CD4-positive, alpha-beta T cell (primary cell): ENCODE measurements around the gene GPR156. TPM values are rescaled to one million over a fixed set of nuclear protein-coding genes. Genes with fewer than 3 reads are reported as not detected.

Source experiments
- ATAC-seq: fragments of 200-7000 bp; cut with Tn5 transposase; one replicate; pipeline ENCODE4 v1.10.0; 2022; ENCODE audit warnings: mild to moderate bottlenecking; ENCODE audit not compliant: poor library complexity
- CTCF ChIA-PET: fragments of 350-600 bp; sonication (Branson Sonifier 250); formaldehyde crosslinking; loops from one replicate; lab custom pipeline; 2021; ENCODE audit warnings: antibody characterized with exemption, inconsistent platforms; lab: Charles Lee
- POLR2A ChIA-PET: fragments of 350-600 bp; sonication (Branson Sonifier 250); formaldehyde crosslinking; loops from one replicate; lab custom pipeline; 2021; ENCODE audit warnings: antibody characterized with exemption, inconsistent platforms; lab: Charles Lee
- DNase-seq, 14 experiments: peaks; one replicate each; pipeline ENCODE4 v3.0.0-alpha.2; 2013 to 2020; ENCODE audit warnings: mixed read lengths in 2 of 14
- H3K27ac ChIP-seq, 2 donors: one replicate each; pipeline versions ENCODE4 v1.5.1 to v1.7.0; 2013; ENCODE audit warnings: low read length in 2 of 2, low read depth in 1 of 2, mild to moderate bottlenecking in 1 of 2
- H3K27me3 ChIP-seq, 2 experiments: 1 replicate in 1 of 2; 2 replicates in 1 of 2; pipeline versions ENCODE4 v1.6.1 to v1.7.0; 2013; ENCODE audit warnings: low read length in 2 of 2, control low read depth in 1 of 2, mild to moderate bottlenecking in 1 of 2, moderate library complexity in 1 of 2; ENCODE audit not compliant: insufficient read depth in 2 of 2, control insufficient read depth in 1 of 2
- H3K36me3 ChIP-seq: one replicate; pipeline ENCODE4 v1.6.1; 2013; ENCODE audit warnings: low read length, control low read depth; ENCODE audit not compliant: insufficient read depth
- H3K4me1 ChIP-seq: one replicate; pipeline ENCODE4 v1.6.1; 2013; ENCODE audit warnings: low read length, control low read depth; ENCODE audit not compliant: insufficient read depth
- H3K4me3 ChIP-seq: one replicate; pipeline ENCODE4 v1.5.1; 2013; ENCODE audit warnings: mild to moderate bottlenecking, low read length, moderate library complexity
- H3K9me3 ChIP-seq, 2 experiments: 1 replicate in 1 of 2; 2 replicates in 1 of 2; pipeline versions ENCODE4 v1.6.1 to v1.7.0; 2013; ENCODE audit warnings: low read length in 2 of 2, mild to moderate bottlenecking in 2 of 2, control low read depth in 1 of 2, moderate library complexity in 1 of 2; ENCODE audit not compliant: control insufficient read depth in 1 of 2, insufficient read depth in 1 of 2
- H3K27ac Mint-ChIP-seq: one replicate; pipeline ENCODE4 v1.8.0; 2020; ENCODE audit warnings: mixed read lengths
- H3K27me3 Mint-ChIP-seq: one replicate; pipeline ENCODE4 v1.8.0; 2021; ENCODE audit warnings: mixed read lengths
- H3K36me3 Mint-ChIP-seq: one replicate; pipeline ENCODE4 v1.8.0; 2021; ENCODE audit warnings: low read depth, mixed read lengths
- H3K4me1 Mint-ChIP-seq: one replicate; pipeline ENCODE4 v1.8.0; 2021; ENCODE audit warnings: low read depth, mixed read lengths
- H3K4me3 Mint-ChIP-seq: one replicate; pipeline ENCODE4 v1.8.0; 2020; ENCODE audit warnings: mild to moderate bottlenecking, mixed read lengths
- H3K9me3 Mint-ChIP-seq: one replicate; pipeline ENCODE4 v1.8.0; 2020; ENCODE audit warnings: mixed read lengths
- CTCF ChIP-seq: fragments of 200-600 bp; IDR thresholded peaks from one replicate; pipeline ENCODE4 v1.8.0; 2022; ENCODE audit warnings: antibody characterized with exemption, mild to moderate bottlenecking
- intact Hi-C, 2 experiments: fragments of 100-400 bp; cut with DNase I in 1 of 2; cut with micrococcal nuclease in 1 of 2; formaldehyde crosslinking; loops; one replicate each; pipeline versions ENCODE4 v1.15.1 to v1.9.0; 2023 to 2025; cut with DNase I, micrococcal nuclease
- total RNA-seq, 174 experiments: library from RNA in 2 of 174; stranded (reverse) in 2 of 174; gene quantifications; one replicate each; pipeline ENCODE4 v1.2.3 and lab custom pipeline; 2021 to 2026

GPR156 gene
- total RNA-seq, 2 experiments from 2014 or later: 0.17 to 0.27 TPM

DNA sequence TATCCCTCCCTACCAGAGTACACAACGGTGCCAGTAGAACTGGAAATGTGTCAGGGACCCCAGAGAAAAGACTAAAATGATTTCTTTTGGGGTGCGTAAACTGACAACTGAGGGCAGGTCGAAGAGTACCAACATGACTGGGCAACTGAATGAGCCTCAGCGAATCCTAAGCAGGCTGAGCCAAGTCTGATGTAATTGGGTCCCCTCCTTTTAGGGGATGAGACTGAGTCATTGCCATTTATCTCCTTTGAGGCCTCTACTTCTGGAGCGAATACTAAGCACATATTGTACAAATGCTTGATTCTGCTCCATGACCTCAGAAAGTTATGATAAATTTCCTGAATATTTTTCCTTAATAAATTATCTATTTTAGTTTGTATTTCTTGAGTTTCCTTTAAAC is 17.3 kb upstream of the GPR156 start:
- POLR2A ChIA-PET: no interaction called here
- ATAC-seq (no peak), DNase-seq (no peak)
- Mint-ChIP-seq H3K27me3 (peaks cover 3% of the 10 kb centered on the region), H3K9me3 (no peaks in the 10 kb centered on the region), H3K4me1 (no peaks in the 10 kb centered on the region), H3K27ac (no peak overlapping the region), H3K4me3 (no peak overlapping the region), H3K36me3 (no peaks in the 10 kb centered on the region)
- no peak overlapping the region for H3K4me3 ChIP-seq
- TF ChIP-seq CTCF: no peak
- peaks cover 0 to 8% of the 10 kb centered on the region in 2 experiments for H3K9me3 ChIP-seq
- no peaks in the 10 kb centered on the region for H3K4me1 ChIP-seq
- H3K36me3 ChIP-seq: no peaks in the 10 kb centered on the region
- CTCF ChIA-PET: no interaction called here
- intact Hi-C loops: no loop called here
- H3K27ac ChIP-seq: no peak overlapping the region
- H3K27me3 ChIP-seq: no peaks in the 10 kb centered on the region

DNA sequence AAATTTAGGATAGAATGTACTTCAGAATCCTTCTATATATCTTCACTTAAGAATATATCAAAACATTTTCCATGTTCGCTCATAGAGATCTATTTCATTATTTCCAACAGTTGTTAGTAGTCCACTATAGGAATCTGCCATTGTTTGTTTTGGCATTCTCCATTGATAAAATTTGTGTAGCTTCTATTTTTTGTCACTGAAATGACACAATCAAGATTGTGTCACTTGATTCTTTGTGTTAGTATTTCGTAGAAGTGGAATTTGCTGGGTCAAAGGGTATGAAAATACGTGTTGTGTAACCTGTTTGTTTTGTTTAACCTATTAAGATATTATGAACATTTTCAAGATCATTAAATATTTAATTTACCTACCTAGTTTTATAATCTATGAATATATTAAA is 15.9 kb upstream of the GPR156 start:
- no peak for TF ChIP-seq CTCF
- no peak overlapping the region for H3K27ac ChIP-seq
- no peak for DNase-seq
- ChIA-PET CTCF (no interaction called here), POLR2A (no interaction called here)
- no peaks in the 10 kb centered on the region for H3K27me3 ChIP-seq
- H3K4me1 Mint-ChIP-seq: no peaks in the 10 kb centered on the region
- no peaks in the 10 kb centered on the region for H3K9me3 Mint-ChIP-seq
- H3K9me3 ChIP-seq: no peaks in the 10 kb centered on the region
- H3K36me3 ChIP-seq: no peaks in the 10 kb centered on the region
- H3K4me3 Mint-ChIP-seq: no peak overlapping the region
- peaks cover 5% of the 10 kb centered on the region for H3K27me3 Mint-ChIP-seq
- intact Hi-C loops: no loop called here
- no peaks in the 10 kb centered on the region for H3K36me3 Mint-ChIP-seq
- no peak for ATAC-seq
- no peaks in the 10 kb centered on the region for H3K4me1 ChIP-seq
- H3K27ac Mint-ChIP-seq: no peak overlapping the region
- no peak overlapping the region for H3K4me3 ChIP-seq

DNA sequence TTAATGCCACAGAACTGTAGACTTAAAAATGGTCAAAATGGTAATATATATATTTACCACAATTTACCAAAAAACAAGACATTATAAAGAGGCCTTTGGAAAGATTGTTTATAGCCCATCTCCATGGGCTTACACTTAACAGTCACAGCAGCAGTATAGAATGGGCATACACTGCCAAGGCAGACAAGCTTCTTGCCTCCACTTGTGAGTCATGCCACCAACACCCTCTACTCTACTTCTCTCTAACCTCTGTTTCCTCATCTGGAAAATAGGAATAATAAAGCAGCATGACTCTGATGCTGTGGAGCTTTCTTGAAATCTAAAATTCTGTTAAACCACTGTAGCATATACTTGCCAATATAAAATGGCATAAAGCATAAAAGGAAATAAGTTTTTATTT is 14.4 kb upstream of the GPR156 start:
- H3K27ac Mint-ChIP-seq: no peak overlapping the region
- ChIA-PET CTCF (no interaction called here), POLR2A (no interaction called here)
- no peak for ATAC-seq
- Histone ChIP-seq H3K9me3 (no peaks in the 10 kb centered on the region), H3K4me1 (no peaks in the 10 kb centered on the region), H3K36me3 (no peaks in the 10 kb centered on the region), H3K4me3 (no peak overlapping the region), H3K27ac (no peak overlapping the region), H3K27me3 (no peaks in the 10 kb centered on the region)
- H3K9me3 Mint-ChIP-seq: no peaks in the 10 kb centered on the region
- H3K36me3 Mint-ChIP-seq: no peaks in the 10 kb centered on the region
- no peaks in the 10 kb centered on the region for H3K4me1 Mint-ChIP-seq
- no peak overlapping the region for H3K4me3 Mint-ChIP-seq
- intact Hi-C loops: loop anchor here in 1 of 2 experiments (5.0 kb wide), 1 partner anchor 68 kb away; no protein-coding TSS in a partner anchor
- H3K27me3 Mint-ChIP-seq: peaks cover 10% of the 10 kb centered on the region
- no peak for DNase-seq
- TF ChIP-seq CTCF: no peak
